ENCODE measurements around the gene ANKMY1.

GRCh38 chr2:240564561-240565332 is 7.0 kb upstream of the ANKMY1 start:
- TF ChIP-seq CTCF (IDR thresholded peaks at IDR 0.05 in 8 of 11, conservative IDR thresholded peaks at IDR 0.05 in 3 of 11) = peak in 1 of 11 experiments; percentile 25
- no peak for TF ChIP-seq POLR2A (IDR thresholded peaks at IDR 0.05)

Data from spleen (tissue), 7 donors.